HG02973 (cell line): ENCODE results near the gene THOC3.
"Not testable (repeated sequence)": the region's sequence is repeated elsewhere in the genome, so short reads cannot be mapped to it uniquely, and the experiment has no call there.

Source experiments
- ATAC-seq: cut with Tn5 transposase; IDR thresholded peaks from one replicate; pipeline ENCODE4 v1.9.1; 2021; ENCODE audit warnings: moderate library complexity; ENCODE audit not compliant: unreplicated experiment

Gene THOC3, protein sequence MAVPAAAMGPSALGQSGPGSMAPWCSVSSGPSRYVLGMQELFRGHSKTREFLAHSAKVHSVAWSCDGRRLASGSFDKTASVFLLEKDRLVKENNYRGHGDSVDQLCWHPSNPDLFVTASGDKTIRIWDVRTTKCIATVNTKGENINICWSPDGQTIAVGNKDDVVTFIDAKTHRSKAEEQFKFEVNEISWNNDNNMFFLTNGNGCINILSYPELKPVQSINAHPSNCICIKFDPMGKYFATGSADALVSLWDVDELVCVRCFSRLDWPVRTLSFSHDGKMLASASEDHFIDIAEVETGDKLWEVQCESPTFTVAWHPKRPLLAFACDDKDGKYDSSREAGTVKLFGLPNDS

DNA sequence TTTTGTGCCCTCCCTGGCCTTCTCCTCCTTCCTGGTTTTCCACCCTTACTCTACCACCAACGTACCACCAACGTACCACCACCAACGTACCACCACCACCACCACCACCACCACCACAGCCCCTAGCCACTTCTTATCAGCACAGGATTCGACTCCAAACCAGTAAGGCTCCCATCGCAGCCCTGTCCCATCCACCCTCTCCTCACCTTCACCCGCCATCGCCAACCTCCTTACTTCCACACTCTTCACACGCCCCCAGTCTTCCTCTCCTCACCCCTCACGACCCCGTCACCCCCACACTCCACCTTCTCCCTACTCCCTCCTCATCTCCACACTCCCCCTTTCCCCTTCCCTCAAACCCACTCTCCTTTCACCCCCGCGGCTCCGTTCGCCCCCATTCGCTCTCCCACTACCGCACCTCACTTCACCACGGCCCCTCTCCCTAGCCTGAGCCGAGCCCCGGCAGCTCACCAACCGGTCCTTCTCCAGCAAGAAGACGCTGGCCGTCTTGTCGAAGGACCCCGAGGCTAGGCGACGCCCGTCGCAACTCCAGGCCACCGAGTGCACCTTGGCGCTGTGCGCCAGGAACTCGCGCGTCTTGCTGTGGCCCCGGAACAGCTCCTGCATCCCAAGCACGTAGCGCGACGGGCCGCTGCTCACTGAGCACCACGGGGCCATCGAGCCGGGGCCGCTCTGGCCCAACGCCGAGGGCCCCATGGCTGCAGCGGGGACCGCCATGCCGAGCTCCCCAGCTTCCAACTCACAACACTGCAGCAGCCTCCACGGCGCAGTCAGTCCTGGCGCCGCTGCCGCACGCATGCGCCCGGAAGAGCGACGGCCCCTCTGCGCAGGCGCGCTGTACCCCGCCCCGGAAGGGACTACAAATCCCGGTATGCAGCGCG, at the start of gene THOC3:
THOC3 (minus strand) TSS at position 845 of the 902 bp plus-strand sequence; CDS start at position 738, 107 bp downstream.
- peak; percentile 93 for ATAC-seq

GRCh38 chr5:176017324-176017723, 49.2 kb upstream of the THOC3 start:
- ATAC-seq: not testable (repeated sequence)

- not testable (repeated sequence) for ATAC-seq
These were observed 46.2 kb upstream of the THOC3 start for GRCh38 chr5:176014360-176014759.

DNA sequence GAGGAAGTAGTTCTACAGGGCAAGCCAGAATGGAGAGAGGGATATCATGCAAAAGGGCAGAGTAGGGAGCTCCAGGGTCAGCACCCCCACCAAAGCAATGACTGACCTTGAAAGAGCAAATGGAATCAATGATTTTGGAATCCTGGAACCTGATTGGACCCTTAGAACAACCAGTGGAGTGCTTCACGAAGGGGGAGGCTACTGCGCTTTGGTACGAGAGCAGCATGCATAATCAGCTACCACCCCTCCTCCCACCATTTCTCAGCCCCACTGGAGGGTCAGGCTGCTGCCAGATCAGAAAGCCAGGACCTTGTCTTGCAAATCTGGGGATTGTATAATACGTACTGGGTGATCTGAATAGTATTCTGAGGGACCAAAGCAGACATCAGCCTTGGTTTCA, 43.0 kb upstream of the THOC3 start:
- ATAC-seq: not testable (repeated sequence)

GRCh38 chr5:176010202-176010601, 42.1 kb upstream of the THOC3 start:
- ATAC-seq: not testable (repeated sequence)

DNA sequence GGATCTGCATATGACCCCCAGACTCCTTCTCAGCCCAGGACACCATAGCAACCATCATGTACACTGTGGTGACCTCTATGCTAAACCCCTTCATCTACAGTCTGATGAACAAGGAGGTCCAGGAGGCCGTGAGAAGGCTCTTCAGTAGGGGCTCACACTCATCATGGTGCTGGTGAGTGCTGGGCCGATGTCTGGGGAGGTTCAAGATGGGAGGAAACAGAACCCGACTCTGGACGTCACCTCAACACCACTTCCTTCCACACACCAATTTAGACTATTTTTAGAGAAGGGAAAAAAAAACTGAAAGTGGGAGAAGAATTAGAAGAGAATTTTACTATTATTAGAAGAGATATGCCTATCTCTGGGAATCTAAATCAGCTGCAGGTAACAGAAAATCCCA, 39.1 kb upstream of the THOC3 start:
- ATAC-seq: not testable (repeated sequence)

GRCh38 chr5:176006819-176007218, 38.7 kb upstream of the THOC3 start:
- ATAC-seq: not testable (repeated sequence)

DNA sequence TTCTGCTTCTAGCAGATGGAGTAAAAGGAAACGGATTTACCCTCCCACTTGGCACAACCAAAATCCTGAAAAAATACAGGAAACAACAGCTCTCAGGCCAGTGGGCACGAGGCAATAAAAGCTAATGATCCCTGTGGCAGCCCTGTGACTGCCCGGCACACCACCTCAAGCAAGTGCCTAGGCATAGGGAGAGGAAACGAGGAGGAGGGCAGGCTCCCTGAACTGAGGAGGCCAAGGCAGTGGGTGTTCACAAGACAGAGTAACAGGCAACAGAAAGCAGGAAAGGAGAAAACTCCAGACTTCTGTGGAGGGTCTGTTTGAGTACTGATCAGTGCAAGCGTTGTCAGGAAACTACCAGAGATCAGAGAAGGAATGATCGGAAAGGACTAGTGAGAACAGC, 29.9 kb upstream of the THOC3 start:
- not testable (repeated sequence) for ATAC-seq

- not testable (repeated sequence) for ATAC-seq
These were observed 29.4 kb upstream of the THOC3 start for GRCh38 chr5:175997495-175997894.

GRCh38 chr5:175996791-175997190, 28.7 kb upstream of the THOC3 start:
- not testable (repeated sequence) for ATAC-seq

- not testable (repeated sequence) for ATAC-seq
These were observed 27.4 kb upstream of the THOC3 start for GRCh38 chr5:175995506-175995905.

GRCh38 chr5:175979371-175979995, 11.4 kb upstream of the THOC3 start:
- not testable (repeated sequence) for ATAC-seq

DNA sequence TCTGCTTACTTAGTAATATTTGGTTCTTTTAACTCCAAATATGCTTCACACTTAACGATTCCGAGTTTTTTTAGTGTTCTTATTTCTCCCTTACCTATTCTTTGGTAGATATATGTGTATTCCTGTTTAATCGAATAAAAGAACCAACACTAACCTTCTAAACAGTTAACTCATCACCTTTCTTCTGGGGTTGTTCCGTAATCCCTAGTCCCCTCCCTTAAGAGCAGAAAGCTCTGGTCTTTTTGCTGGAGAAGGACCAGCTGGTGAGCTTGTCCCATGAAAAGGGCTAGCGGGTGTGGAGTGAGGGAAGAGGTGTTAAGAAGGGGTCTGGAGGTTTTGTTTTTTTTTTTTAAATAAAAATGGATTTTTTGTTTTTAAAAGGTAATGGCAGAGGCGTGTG, 266 bp upstream of the THOC3 start:
- ATAC-seq: peak; percentile 19

DNA sequence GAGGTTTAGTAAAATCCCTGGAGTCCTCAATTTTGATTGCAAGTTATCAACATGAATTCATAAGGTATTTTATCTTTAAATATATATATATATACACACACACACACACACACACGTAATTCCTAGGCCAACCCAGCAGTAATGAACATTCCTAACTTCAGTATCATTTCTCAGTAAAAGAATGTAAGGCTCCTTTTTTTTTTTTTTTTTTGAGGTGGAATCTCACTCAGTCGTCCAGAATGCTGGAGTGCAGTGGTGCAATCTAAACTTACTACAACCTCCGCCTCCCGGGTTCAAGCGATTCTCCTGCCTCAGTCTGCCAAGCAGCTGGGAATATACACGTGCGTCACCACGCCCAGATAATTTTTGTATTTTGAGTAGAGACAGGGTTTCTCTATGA, 5.8 kb downstream of the THOC3 start:
- ATAC-seq: not testable (repeated sequence)

- not testable (repeated sequence) for ATAC-seq
These were observed 7.9 kb downstream of the THOC3 start for GRCh38 chr5:175960228-175960627.

DNA sequence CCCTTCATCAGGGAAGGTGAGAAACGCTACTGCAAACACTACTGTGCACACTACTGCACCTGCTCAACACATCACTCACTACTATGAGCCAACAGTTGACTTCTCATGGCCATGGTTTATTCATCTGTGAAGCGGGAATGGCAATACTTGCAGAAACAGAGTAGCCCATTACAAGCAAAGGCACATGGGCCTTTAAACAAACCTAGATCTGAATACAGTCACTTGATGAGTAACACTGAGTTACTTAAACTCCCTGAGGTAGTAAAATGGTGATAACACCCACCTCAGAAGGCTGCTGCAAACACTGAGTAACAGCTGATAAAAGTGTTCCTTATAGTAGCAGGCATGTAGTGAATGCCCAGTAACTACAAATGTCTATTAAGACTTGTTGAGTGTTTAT, 9.6 kb downstream of the THOC3 start:
- ATAC-seq: not testable (repeated sequence)

DNA sequence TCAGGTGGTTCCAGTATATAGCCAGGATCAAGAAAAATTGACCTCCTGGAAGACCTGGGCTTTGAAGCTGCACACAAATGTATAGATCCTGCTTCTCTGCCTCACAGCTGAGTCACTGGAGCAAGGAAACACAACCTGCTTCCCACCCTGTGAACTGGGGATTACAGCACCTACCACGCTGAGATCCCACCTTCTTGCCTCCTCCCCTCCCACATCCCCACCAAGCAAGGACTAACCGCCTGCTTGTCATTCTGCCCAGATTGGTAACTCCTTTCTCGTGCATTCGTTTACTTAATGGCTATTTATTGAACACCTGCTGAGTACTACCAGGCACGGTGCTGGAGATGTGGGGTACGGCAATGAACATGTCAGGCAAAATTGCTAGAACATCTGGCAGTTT, 14.0 kb downstream of the THOC3 start:
- ATAC-seq: not testable (repeated sequence)

DNA sequence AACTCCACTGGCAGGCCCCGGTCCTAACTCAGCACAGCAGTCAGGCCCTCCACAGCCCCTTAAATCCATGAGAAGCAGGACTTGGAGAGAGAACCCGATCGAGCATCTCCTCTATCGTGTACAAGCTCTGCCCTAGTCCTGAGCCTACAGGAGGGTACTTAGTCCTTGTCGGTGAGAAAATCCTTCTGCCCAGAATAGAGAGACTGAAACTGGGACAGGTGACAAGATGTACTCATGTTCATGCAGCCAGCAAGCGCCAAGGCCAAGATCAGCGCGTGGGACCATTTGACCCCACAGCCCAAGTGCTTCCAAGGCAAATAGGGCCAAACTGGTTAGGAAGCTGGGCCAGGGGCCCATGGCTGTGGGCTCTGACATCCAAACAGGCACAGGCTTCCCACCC, 15.3 kb downstream of the THOC3 start:
- ATAC-seq: not testable (repeated sequence)

GRCh38 chr5:175951339-175951969, 16.7 kb downstream of the THOC3 start:
- ATAC-seq: not testable (repeated sequence)

- ATAC-seq: not testable (repeated sequence)
These were observed 19.6 kb downstream of the THOC3 start for GRCh38 chr5:175948329-175949108.
